WERI-Rb-1 (cell line): ENCODE measurements around the gene HOGA1.

Source experiments
- DNase-seq: peaks from one replicate; pipeline ENCODE4 v3.0.0-alpha.2; 2020
- H3K27ac ChIP-seq: fragments of 250-450 bp; sonication (Bioruptor Pico); 2 replicates; pipeline ENCODE4 v1.5.1; 2020; ENCODE audit warnings: mild to moderate bottlenecking, moderate library complexity
- H3K27me3 ChIP-seq: fragments of 250-450 bp; sonication (Bioruptor Pico); 2 replicates; pipeline ENCODE4 v1.5.1; 2021; ENCODE audit warnings: mild to moderate bottlenecking, low read depth, moderate library complexity; ENCODE audit not compliant: insufficient read depth, severe bottlenecking
- H3K36me3 ChIP-seq: fragments of 250-450 bp; sonication (Bioruptor Pico); 2 replicates; pipeline ENCODE4 v1.5.1; 2020; ENCODE audit warnings: mild to moderate bottlenecking, moderate library complexity
- H3K4me3 ChIP-seq: 2 replicates; pipeline ENCODE4 v1.5.1; 2011; ENCODE audit warnings: low read depth, mild to moderate bottlenecking, control low read depth, low read length
- H3K9me3 ChIP-seq: fragments of 250-450 bp; sonication (Bioruptor Pico); 2 replicates; pipeline ENCODE4 v1.5.1; 2021; ENCODE audit warnings: mild to moderate bottlenecking, moderate library complexity; ENCODE audit not compliant: severe bottlenecking
- CTCF ChIP-seq: IDR thresholded peaks from 2 replicates; pipeline ENCODE4 v1.5.1; 2011; ENCODE audit warnings: low read depth, mild to moderate bottlenecking, control low read depth, inconsistent platforms, low read length

Gene HOGA1

GRCh38 chr10:97580421-97581367 lies 3.5 kb upstream of the HOGA1 start:
- no peak overlapping the region for H3K4me3 ChIP-seq
- H3K9me3 ChIP-seq: no peaks in the 10 kb centered on the region
- DNase-seq: no peak
- no peak overlapping the region for H3K27ac ChIP-seq
- H3K27me3 ChIP-seq: no peaks in the 10 kb centered on the region
- no peaks in the 10 kb centered on the region for H3K36me3 ChIP-seq
- no peak for TF ChIP-seq CTCF

GRCh38 chr10:97582169-97582568 lies 2.0 kb upstream of the HOGA1 start:
- Histone ChIP-seq H3K36me3 (no peaks in the 10 kb centered on the region), H3K27me3 (no peaks in the 10 kb centered on the region), H3K4me3 (no peak overlapping the region), H3K9me3 (no peaks in the 10 kb centered on the region), H3K27ac (no peak overlapping the region)
- TF ChIP-seq CTCF: no peak
- no peak for DNase-seq

- TF ChIP-seq CTCF: no peak
- Histone ChIP-seq H3K27ac (no peak overlapping the region), H3K4me3 (no peak overlapping the region), H3K36me3 (no peaks in the 10 kb centered on the region), H3K27me3 (no peaks in the 10 kb centered on the region), H3K9me3 (no peaks in the 10 kb centered on the region)
- DNase-seq: no peak
Observed at GRCh38 chr10:97583476-97583875, 713 bp upstream of the HOGA1 start.

GRCh38 chr10:97584798-97585438 lies 729 bp downstream of the HOGA1 start:
- no peaks in the 10 kb centered on the region for H3K9me3 ChIP-seq
- H3K36me3 ChIP-seq: no peaks in the 10 kb centered on the region
- no peaks in the 10 kb centered on the region for H3K27me3 ChIP-seq
- H3K27ac ChIP-seq: no peak overlapping the region
- no peak for DNase-seq
- TF ChIP-seq CTCF: no peak
- H3K4me3 ChIP-seq: no peak overlapping the region

- no peaks in the 10 kb centered on the region for H3K27me3 ChIP-seq
- no peaks in the 10 kb centered on the region for H3K36me3 ChIP-seq
- H3K4me3 ChIP-seq: no peak overlapping the region
- TF ChIP-seq CTCF: no peak
- H3K9me3 ChIP-seq: no peaks in the 10 kb centered on the region
- no peak for DNase-seq
- H3K27ac ChIP-seq: no peak overlapping the region
Observed at GRCh38 chr10:97585439-97585811, 1.2 kb downstream of the HOGA1 start.
